ENCODE measurements around the gene CPNE5.

- no peak for TF ChIP-seq POLR2AphosphoS5 (IDR thresholded peaks at IDR 0.05; ENCODE audit: low read depth, low read length)
- TF ChIP-seq, protein P1, sequence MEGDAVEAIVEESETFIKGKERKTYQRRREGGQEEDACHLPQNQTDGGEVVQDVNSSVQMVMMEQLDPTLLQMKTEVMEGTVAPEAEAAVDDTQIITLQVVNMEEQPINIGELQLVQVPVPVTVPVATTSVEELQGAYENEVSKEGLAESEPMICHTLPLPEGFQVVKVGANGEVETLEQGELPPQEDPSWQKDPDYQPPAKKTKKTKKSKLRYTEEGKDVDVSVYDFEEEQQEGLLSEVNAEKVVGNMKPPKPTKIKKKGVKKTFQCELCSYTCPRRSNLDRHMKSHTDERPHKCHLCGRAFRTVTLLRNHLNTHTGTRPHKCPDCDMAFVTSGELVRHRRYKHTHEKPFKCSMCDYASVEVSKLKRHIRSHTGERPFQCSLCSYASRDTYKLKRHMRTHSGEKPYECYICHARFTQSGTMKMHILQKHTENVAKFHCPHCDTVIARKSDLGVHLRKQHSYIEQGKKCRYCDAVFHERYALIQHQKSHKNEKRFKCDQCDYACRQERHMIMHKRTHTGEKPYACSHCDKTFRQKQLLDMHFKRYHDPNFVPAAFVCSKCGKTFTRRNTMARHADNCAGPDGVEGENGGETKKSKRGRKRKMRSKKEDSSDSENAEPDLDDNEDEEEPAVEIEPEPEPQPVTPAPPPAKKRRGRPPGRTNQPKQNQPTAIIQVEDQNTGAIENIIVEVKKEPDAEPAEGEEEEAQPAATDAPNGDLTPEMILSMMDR (IDR thresholded peaks at IDR 0.05), result no peak
Measured at GRCh38 chr6:36848658-36849441, 9.6 kb upstream of the CPNE5 start.

Data from Panc1 (cell line).